ENCODE measurements around the gene AFDN.

GRCh38 chr6:167794161-167795157 lies 32.3 kb upstream of the AFDN start:
- TF ChIP-seq CTCF (conservative IDR thresholded peaks at IDR 0.05; ENCODE audit: low read depth in 2 of 2) (no peak), STAT1 (IDR thresholded peaks at IDR 0.05; ENCODE audit: unreplicated experiment) (no peak), EZH2 (IDR thresholded peaks at IDR 0.05; ENCODE audit: low read depth, unreplicated experiment) (no peak), REST (IDR thresholded peaks at IDR 0.05; ENCODE audit: unreplicated experiment) (no peak)
